ENCODE results near the gene ZC3H7A.
"Not testable (repeated sequence)": the region's sequence is repeated elsewhere in the genome, so short reads cannot be mapped to it uniquely, and the experiment has no call there.

The ZC3H7A gene, protein sequence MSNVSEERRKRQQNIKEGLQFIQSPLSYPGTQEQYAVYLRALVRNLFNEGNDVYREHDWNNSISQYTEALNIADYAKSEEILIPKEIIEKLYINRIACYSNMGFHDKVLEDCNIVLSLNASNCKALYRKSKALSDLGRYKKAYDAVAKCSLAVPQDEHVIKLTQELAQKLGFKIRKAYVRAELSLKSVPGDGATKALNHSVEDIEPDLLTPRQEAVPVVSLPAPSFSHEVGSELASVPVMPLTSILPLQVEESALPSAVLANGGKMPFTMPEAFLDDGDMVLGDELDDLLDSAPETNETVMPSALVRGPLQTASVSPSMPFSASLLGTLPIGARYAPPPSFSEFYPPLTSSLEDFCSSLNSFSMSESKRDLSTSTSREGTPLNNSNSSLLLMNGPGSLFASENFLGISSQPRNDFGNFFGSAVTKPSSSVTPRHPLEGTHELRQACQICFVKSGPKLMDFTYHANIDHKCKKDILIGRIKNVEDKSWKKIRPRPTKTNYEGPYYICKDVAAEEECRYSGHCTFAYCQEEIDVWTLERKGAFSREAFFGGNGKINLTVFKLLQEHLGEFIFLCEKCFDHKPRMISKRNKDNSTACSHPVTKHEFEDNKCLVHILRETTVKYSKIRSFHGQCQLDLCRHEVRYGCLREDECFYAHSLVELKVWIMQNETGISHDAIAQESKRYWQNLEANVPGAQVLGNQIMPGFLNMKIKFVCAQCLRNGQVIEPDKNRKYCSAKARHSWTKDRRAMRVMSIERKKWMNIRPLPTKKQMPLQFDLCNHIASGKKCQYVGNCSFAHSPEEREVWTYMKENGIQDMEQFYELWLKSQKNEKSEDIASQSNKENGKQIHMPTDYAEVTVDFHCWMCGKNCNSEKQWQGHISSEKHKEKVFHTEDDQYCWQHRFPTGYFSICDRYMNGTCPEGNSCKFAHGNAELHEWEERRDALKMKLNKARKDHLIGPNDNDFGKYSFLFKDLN

DNA sequence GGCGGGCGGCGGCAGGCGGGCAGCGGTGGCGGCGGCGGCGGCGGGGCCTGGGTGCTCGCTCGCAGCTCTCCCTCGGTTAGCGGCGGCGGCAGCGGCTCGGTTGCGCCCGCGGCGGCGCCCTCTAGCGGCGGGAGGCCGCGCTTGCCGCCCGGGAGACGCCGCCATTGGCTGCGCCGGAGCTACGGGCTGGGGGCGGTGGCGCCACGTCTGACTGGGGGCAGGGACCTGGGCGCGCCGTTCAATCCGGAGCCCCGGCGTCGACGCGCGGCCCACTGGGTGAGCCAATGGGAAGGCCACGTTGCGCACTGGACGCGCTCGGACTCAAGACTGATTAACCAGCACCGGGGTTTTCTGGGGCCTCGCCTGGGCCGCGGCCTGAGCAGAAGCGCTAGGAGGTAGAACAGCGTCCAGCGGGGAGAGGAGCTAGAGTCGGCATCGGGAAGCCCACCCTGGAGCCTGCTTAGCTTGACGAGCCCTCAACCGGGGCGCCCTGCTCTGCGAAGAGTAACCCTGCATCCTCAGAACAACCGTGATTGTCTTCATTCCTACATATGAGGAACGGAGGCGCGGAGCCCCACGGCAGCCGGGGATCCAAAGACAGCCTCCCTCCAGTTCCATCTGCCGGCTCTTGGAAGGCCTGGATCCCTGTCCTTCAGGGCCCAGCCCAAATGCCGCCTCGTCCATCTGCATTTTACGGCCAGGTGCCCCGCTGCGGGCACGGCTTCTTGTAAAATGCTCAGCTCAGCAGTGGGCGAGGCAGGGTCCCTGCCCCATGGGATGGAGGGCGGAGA lies at the start of gene ZC3H7A:
TSS of gene ZC3H7A (minus strand) at position 93 of the 791 bp plus-strand sequence. CDS start 14,904 bp downstream, outside the sequence.
- DNase-seq (ENCODE audit: low read depth), result peak; percentile 96

DNA sequence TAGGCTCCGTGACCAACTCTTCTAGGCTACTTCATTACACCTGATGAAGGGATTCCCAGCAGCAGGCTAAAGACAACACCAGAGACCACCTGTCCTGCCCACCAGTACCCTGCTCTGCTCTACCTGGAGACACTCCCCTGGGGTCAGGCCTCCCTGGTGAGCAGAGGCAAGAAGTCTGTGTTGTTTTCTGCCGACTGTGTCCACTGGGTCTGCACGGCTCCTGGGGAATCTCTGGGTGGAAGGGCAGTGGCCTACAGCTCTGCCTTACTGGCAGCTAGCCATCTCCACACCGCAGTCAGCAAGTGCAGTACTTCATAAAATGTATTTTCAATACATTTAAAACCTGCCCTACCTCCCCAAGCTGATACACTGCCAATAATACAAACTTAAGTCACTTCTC lies 47.4 kb upstream of the ZC3H7A start:
- no peak for DNase-seq (ENCODE audit: low read depth)

DNA sequence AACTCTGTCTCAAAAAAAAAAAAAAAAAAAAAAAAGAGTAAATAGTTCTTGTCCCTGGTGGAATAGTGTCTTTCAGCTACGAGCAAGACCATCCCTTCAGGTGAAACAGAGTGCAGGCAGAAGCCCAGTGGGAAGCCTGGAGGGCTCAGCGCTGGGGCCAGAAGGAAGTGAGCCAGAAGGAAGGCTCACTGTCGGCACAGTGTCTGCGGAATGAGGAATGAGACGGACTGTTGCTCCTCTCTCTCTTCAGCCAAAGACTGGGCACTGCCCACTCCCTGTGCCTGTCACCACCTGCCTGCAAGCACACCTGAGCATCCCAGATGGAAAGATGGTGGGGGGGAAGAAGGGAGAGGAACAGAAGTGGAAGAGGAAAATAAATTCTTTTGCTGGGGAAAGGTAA lies 46.8 kb upstream of the ZC3H7A start:
- no peak for DNase-seq (ENCODE audit: low read depth)

DNA sequence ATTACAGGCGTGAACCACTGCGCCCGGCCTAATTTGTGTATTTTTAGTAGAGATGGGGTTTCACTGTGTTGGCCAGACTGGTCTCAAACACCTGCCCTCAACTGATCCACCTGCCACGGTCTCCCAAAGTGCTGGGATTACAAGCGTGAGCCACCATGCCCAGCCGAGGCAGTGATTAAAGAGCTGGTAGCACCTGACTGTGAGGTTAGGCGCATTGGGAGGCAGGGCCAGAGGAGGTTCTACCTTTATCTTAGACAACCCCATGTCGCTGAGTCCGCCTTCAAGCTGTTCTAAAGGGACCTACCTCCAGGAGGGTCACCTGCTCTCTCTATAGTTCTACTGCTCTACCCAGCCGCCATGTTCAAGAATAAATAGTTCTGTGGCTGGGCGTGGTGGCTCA lies 46.1 kb upstream of the ZC3H7A start:
- no peak for DNase-seq (ENCODE audit: low read depth)

DNA sequence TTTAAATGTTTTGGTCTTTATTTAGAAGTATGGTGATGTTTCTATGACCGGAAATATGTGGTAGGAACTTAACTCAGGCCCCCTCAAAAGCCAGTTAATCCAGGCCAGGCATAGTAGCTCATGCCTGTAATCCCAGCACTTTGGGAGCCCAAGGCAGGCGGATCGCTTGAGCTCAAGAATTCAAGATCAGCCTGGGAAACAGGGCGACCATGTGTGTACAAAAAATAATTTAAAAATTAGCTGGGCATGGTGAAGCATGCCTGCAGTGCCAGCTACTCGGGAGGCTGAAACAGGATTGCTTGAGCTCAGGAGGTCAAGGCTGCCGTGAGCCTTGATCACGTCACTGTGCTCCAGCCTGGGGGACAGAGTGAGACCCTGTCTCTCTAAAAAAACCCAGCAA lies 44.0 kb upstream of the ZC3H7A start:
- no peak for DNase-seq (ENCODE audit: low read depth)

DNA sequence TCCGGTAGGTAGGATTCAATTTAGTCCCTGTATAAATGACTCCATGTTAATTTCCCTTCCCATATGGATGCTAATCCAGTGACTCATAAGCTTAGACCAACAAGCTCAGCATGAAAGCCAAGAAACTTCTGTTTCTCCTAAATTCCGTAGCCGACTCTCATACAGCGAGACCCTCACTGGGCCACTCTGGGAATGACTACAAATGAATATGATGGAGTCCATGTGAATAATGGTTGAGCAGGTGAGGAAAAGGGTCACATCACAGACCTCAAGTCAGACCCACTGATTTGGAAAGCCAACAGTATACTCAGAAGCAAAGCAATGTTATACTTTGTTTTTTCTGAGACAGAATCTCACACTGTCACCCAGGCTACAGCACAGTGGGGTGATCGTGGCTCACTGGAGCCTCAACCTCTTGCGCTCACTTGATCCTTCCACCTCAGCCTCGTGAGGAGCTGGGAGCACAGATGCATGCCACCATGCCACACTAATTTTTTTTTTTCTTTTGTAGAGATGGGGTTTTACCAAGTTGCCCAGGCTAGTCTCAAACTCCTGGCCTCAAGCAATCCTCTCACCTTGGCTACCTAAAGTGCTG lies 39.7 kb upstream of the ZC3H7A start:
- no peak for DNase-seq (ENCODE audit: low read depth)

DNA sequence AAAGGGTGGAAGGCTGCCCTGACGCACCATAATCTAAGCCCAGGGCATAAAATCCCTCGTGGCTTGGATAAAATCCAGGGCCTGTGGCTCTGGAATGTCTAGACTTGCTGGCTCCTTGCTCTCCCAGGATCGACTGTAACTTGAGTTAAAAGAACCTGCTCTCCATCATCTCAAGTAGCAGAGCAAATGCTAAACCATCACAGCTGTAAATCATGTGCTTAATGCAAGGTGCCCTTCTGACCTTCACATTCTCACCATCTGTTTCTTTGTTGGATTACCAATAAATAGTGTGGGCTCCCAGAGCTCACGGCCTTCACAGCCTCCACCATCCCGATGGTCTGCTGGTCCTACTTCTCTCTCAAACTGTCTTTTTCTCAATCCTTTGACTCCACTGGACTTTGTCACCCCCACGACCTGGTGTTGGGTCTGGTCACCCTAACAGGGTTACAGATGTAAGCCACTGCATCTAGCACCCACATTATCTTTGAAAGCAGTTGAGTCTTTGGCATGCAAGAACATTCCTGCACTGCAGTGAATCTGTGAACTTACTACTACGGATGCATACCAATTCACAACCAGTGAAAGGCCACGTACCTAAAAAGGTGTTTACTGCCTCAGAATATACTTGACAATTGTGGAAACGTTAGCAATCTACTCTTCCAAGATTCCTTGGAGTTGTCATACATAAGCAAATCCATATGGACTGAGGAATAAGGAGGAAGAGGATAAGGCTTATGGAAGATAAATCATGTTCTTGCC lies 39.0 kb upstream of the ZC3H7A start:
- no peak for DNase-seq (ENCODE audit: low read depth)

DNA sequence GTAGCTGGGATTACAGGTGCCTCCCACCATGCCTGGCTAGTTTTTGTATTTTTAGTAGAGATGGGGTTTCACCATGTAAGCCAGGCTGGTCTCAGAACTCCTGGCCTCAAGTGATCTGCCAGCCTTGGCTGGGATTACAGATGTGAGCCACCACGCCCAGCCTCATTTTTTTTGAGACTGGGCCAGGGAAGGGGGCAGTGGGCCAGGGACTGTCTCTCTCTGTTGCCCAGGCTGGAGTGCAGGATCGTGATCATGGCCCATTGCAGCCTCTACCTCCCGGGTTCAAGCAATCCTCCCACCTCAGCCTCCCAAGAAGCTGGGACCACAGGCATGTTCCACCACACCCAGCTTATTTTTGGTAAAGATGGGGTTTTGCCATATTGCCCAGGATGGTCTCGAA lies 38.3 kb upstream of the ZC3H7A start:
- no peak for DNase-seq (ENCODE audit: low read depth)

DNA sequence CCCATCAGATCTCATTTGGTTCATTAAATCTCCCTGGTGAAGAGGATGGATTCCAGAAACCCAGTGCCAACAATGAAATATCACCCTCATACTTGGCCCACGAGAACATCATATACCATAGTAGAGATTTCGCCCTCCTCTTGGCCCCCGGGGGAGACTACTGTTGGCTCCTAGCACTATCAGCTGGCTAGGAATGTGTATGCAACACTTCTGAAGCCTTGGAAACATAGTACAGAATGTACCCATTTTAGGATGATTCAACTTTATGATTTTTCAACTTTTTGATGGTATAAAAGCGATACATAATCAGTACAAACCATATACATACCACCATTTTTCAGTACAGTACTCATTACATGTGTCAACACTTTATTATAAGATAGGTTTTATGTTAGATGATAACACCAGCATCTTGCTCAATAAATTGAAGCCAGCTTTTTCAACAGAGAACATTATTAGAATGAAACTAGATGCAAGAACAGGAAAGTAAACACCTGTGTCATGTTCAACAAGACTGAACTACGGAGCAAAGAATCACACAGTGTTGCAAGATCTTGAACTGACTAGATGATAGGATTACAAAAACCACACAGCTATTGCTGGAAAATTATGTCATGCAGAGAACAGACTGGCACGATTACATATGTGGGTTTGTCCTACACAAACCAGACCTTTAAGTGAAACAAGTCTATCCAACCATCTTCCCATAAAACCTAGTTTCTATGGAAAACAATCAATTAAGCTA lies 37.1 kb upstream of the ZC3H7A start:
- DNase-seq (ENCODE audit: low read depth), result no peak

DNA sequence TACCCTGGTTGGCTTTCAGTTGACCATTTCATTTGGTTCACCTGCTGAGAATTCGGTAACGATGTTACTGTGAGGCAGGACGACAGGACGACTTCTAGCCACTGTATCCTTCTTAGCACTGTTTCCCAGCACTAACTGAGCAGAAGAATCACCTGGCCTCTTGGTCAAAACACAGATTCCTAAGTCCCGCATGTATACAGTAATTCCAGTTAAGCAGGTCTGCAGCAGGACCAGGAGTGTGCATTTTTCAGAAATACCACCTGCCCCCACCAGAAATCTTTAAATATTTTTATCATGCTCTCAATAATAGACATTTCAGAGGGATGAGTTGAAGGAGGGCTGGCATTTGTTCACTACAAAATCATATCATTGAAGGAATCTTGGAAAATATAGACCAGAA lies 31.6 kb upstream of the ZC3H7A start:
- no peak for DNase-seq (ENCODE audit: low read depth)

DNA sequence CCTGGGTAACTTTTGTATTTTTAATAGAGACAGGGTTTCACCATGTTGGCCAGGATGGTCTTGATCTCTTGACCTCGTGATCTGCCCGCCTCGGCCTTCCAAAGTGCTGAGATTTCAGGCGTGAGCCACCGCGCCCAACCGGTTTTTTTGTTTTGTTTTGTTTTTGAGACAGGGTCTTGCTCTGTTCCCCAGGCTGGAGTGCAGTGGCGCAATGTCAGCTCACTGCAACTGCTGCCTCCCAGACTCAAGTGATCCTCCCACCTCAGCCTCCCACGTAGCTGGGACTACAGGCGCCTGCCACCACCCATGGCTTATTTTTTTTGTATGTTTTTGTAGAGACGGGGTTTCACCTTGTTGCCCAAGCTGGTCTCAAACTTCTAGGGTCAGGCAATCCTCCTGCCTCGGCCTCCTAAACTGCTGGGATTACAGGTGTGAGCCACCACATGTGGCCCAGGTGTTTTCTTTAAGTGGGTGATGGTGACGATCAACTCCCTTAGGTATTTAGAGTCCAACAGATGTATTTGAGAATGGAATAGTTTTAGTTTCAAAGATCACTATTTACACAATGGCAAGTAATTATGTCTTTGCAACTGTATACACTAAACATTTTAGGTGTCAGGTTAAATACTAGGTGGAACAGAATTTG lies 28.6 kb upstream of the ZC3H7A start:
- DNase-seq (ENCODE audit: low read depth), result not testable (repeated sequence)

DNA sequence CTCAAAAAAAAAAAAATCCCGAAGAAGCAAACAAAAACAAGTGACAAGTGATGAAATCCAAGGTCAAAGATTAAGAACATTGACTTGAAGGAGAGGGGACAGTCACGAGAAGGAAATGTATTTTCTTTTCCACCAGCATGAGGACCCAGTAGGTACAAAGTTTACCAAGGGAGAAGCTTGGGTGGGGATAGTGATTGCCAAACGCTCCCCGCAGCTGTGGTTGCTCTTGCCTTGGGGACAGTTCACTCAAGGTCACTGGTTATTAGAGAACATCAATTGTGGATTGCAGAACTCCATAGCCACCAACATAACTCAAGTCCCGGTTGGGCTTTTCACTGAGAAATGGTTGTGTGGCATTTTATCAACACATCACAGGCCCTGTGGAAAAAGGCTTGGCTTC lies 27.3 kb upstream of the ZC3H7A start:
- no peak for DNase-seq (ENCODE audit: low read depth)

DNA sequence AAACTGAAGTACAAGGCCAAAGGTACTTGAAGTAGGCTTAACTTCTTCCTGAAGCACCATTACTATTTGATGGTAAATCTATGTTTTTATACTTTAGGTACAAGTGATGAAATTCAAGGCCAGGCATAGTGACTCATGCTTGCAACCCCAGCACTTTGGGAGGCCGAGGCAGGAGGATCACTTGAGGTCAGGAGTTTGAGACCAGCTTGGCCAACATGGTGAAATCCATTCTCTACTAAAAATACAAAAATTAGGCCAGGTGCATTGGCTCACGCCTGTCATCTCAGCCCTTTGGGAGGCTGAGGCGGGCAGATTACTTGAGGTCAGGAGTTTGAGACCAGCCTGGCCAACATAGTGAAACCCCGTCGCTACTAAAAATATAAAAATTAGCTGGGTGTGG lies 26.6 kb upstream of the ZC3H7A start:
- DNase-seq (ENCODE audit: low read depth), result not testable (repeated sequence)

DNA sequence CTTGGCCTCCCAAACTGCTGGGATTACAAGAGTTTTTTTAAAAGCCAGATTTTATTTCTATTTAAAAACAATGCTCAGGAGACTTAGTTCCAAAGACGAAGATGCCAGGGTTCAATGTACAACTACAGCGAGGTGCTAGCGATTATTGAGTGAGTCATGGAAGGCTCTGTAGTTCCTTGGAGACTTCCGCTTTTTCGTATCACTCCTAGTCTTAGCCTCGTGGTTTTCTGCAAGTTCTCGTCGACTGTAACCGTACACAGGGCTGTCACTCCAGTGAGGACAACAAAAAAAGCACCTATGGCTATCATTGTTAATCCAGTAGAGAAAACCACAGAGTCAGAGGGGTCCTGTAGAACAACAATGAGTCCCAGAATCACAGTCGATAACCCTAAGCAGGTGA lies 22.7 kb upstream of the ZC3H7A start:
- DNase-seq (ENCODE audit: low read depth), result no peak

DNA sequence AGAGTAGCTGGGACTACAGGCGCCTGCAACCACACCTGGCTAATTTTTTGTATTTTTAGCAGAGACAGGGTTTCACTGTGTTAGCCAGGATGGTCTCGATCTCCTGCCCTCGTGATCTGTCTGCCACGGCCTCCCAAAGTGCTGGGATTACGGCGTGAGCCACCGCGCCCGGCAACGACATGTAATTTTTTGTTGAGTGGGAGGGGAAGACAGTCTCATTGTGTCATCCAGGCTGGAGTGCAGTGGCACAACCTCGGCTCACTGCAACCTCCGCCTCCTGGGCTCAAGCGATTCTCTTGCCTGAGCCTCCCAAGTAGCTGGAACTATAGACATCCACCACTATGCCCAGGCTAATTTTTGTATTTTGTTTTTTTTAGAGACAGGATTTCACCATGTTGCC lies 21.9 kb upstream of the ZC3H7A start:
- not testable (repeated sequence) for DNase-seq (ENCODE audit: low read depth)

DNA sequence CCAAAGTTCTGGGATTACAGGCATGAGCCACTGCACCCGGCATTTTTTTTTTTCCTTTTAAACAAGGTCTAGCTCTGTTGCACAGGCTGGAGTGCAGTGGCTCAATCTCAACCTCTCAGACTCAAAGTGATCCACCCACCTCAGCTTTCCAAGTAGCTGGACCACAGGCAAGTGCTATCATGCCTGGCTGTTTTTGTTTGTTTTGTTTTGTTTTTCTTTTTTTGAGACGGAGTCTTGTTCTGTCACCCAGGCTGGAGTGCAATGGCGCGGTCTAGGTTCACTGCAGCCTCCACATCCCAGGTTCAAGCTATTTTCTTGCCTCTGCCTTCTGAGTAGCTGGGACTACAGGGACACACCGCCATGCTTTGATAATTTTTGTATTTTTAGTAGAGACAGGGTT lies 19.1 kb upstream of the ZC3H7A start:
- no peak for DNase-seq (ENCODE audit: low read depth)

DNA sequence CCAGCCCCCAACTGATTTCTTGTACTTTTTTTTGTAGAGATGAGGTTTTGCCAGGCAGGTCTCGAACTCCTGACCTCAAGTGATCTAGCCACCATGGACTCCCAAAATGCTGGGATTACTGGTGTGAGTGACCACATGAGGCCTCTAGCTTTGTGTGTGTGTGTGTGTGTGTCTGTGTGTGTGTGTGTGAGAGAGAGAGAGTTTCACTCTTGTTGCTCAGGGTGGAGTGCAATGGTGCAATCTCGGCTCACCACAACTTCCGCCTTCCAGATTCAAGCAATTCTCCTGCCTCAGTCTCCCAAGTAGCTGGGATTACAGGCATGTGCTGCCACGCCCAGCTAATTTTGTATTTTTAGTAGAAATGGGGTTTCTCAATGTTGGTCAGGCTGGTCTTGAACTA lies 17.7 kb upstream of the ZC3H7A start:
- DNase-seq (ENCODE audit: low read depth), result not testable (repeated sequence)

DNA sequence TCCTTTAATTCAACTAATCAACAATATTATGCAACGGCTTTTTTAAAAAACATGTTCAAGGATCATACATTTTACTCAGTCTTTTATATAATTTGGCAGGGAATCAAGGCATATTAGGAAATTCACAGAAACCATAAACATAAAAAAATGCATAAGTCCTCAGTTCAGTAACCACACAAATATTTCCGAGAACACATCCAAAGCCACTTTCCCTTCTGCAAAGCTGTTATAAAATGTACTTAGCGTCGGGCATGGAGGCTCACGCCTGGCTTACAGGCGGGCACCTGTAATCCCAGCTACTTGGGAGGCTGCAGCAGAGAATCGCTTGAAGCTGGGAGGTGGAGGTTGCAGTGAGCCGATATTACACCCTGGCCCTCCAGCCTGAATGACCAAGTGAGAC lies 9.7 kb upstream of the ZC3H7A start:
- DNase-seq (ENCODE audit: low read depth), result peak; percentile 47

DNA sequence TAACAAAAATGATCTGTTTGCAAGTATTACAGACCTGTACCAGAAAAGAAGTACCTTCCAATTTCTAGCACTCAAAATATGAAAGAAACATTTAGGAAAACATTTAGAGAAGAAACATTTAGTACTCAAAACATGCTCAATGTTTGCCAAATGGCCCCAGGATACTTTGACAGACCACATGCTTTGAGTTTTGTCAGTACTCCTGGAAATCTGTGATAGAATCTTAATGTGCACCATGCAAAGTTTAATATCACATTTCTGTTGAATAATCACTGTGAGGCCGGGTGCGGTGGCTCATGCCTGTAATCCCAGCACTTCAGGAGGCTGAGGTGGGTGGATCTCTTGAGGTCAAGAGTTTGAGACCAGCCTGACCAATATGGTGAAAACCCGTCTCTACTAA lies 8.5 kb upstream of the ZC3H7A start:
- DNase-seq (ENCODE audit: low read depth), result no peak

DNA sequence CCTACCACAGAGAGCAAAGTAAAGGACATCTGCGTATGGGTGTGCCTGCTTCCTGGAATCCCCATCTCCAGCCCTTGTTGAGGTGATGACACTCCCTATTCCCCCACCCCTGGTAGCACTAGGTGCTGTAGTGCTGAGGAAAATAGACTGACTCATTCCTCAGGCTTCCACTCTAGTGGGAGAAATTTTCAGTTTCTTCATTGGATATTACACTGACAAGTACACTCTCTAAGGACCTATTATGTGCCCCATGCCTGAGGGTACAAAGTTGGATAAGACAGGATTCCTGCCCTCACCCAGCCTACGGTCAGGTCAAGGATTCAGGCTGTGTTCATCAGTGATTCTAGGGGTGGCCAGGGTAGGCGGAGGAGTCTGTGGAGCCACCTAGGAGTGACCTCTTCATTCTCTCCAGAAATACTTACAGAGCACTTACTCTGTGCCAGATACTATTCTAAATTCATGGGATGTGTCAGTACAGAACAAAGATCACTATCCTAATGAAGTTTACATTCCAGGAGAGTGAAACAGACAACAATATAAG lies 4.5 kb upstream of the ZC3H7A start:
- no peak for DNase-seq (ENCODE audit: low read depth)

All from stromal cell of bone marrow (primary cell).